MM.1S (cell line): ENCODE data around the gene CFAP45.
A peak's percentile ranks its signal among the peaks of the same experiment; 100 is the strongest.

Experiments used
- DNase-seq: peaks from one replicate; pipeline ENCODE4 v3.0.0-alpha.2; 2015
- H2AFZ ChIP-seq: fragments of 300-600 bp; sonication (generic); 2 replicates; pipeline ENCODE4 v1.6.0; 2016; ENCODE audit warnings: antibody characterized with exemption, low read length
- H3F3A ChIP-seq: fragments of 300-600 bp; sonication (generic); 2 replicates; pipeline ENCODE4 v1.6.1; 2016; ENCODE audit warnings: mild to moderate bottlenecking, antibody characterized with exemption, low read length, moderate library complexity, mixed read lengths; ENCODE audit not compliant: insufficient read depth
- H3K27ac ChIP-seq: fragments of 300-600 bp; sonication (generic); 2 replicates; pipeline ENCODE4 v1.5.1; 2016; ENCODE audit warnings: mild to moderate bottlenecking, low read length
- H3K27me3 ChIP-seq: fragments of 300-600 bp; sonication (generic); replicated peaks from 2 replicates; pipeline ENCODE4 v1.6.0; 2016; ENCODE audit warnings: low read length; ENCODE audit not compliant: insufficient read depth
- H3K36me3 ChIP-seq: fragments of 300-600 bp; sonication (generic); replicated peaks from 2 replicates; pipeline ENCODE4 v1.6.1; 2016; ENCODE audit warnings: mild to moderate bottlenecking, low read length, mixed read lengths; ENCODE audit not compliant: insufficient read depth
- H3K4me1 ChIP-seq: fragments of 300-600 bp; sonication (generic); 2 replicates; pipeline ENCODE4 v1.6.1; 2016; ENCODE audit warnings: low read length, mixed read lengths
- H3K4me2 ChIP-seq: fragments of 300-600 bp; sonication (generic); 2 replicates; pipeline ENCODE4 v1.6.0; 2016; ENCODE audit warnings: low read depth, low read length
- H3K4me3 ChIP-seq: fragments of 300-600 bp; sonication (generic); 2 replicates; pipeline ENCODE4 v1.5.1; 2016; ENCODE audit warnings: low read length, mixed read lengths
- H3K79me2 ChIP-seq: fragments of 300-600 bp; sonication (generic); 2 replicates; pipeline ENCODE4 v1.6.1; 2016; ENCODE audit warnings: mixed run types, low read length, mixed read lengths
- H3K9ac ChIP-seq: fragments of 300-600 bp; sonication (generic); 2 replicates; pipeline ENCODE4 v1.6.1; 2016; ENCODE audit warnings: low read length, mixed read lengths
- H3K9me2 ChIP-seq: fragments of 300-600 bp; sonication (generic); replicated peaks from 2 replicates; pipeline ENCODE4 v1.6.1; 2016; ENCODE audit warnings: mild to moderate bottlenecking, low read length, mixed read lengths; ENCODE audit not compliant: insufficient read depth
- H3K9me3 ChIP-seq: fragments of 300-600 bp; sonication (generic); replicated peaks from 2 replicates; pipeline ENCODE4 v1.6.1; 2016; ENCODE audit warnings: mild to moderate bottlenecking, low read length, mixed read lengths; ENCODE audit not compliant: insufficient read depth
- H4K20me1 ChIP-seq: fragments of 300-600 bp; sonication (generic); 2 replicates; pipeline ENCODE4 v1.6.1; 2016; ENCODE audit warnings: mild to moderate bottlenecking, low read length, moderate library complexity, mixed read lengths; ENCODE audit not compliant: insufficient read depth
- CTCF ChIP-seq: fragments of 300-600 bp; sonication (generic); IDR thresholded peaks from 2 replicates; pipeline ENCODE4 v1.5.1; 2016; ENCODE audit warnings: antibody characterized with exemption, low read length, mixed read lengths
- EZH2 ChIP-seq: fragments of 300-600 bp; sonication (generic); optimal IDR thresholded peaks from 2 replicates; pipeline ENCODE3; 2017; ENCODE audit warnings: low read depth, mild to moderate bottlenecking, antibody characterized with exemption, low read length, mixed read lengths
- EZH2phosphoT487 ChIP-seq: fragments of 300-600 bp; sonication (generic); IDR thresholded peaks from 2 replicates; pipeline ENCODE4 v1.6.1; 2018; ENCODE audit warnings: antibody characterized with exemption, low read length

The CFAP45 gene

GRCh38 chr1:159873530-159874143, 26.3 kb downstream of the CFAP45 start:
- H3K36me3 ChIP-seq: no peaks in the 10 kb centered on the region
- H4K20me1 ChIP-seq: no peaks in the 10 kb centered on the region
- H3K9me2 ChIP-seq: no peaks in the 10 kb centered on the region
- TF ChIP-seq CTCF: no peak
- TF ChIP-seq EZH2phosphoT487: no peak
- TF ChIP-seq EZH2: no peak
- no peak for DNase-seq
- no peak overlapping the region for H3K4me3 ChIP-seq
- H3K27me3 ChIP-seq: no peaks in the 10 kb centered on the region
- no peaks in the 10 kb centered on the region for H3K9me3 ChIP-seq
- H3K4me2 ChIP-seq: no peak overlapping the region
- peaks cover 16% of the 10 kb centered on the region for H3K4me1 ChIP-seq
- H2AFZ ChIP-seq: no peak overlapping the region
- no peak overlapping the region for H3K9ac ChIP-seq
- H3K79me2 ChIP-seq: no peaks in the 10 kb centered on the region
- H3K27ac ChIP-seq: no peak overlapping the region
- H3F3A ChIP-seq: peaks cover 13% of the 10 kb centered on the region

GRCh38 chr1:159872891-159873290, 27.1 kb downstream of the CFAP45 start:
- no peaks in the 10 kb centered on the region for H3K36me3 ChIP-seq
- no peaks in the 10 kb centered on the region for H3K9me3 ChIP-seq
- no peaks in the 10 kb centered on the region for H3K79me2 ChIP-seq
- H3K9me2 ChIP-seq: no peaks in the 10 kb centered on the region
- H2AFZ ChIP-seq: no peak overlapping the region
- no peak overlapping the region for H3K4me2 ChIP-seq
- no peak overlapping the region for H3K27ac ChIP-seq
- no peak for TF ChIP-seq EZH2phosphoT487
- TF ChIP-seq CTCF: no peak
- no peak for TF ChIP-seq EZH2
- no peak overlapping the region for H3K4me3 ChIP-seq
- no peaks in the 10 kb centered on the region for H3K27me3 ChIP-seq
- no peak overlapping the region for H3K9ac ChIP-seq
- H4K20me1 ChIP-seq: no peaks in the 10 kb centered on the region
- no peak for DNase-seq
- H3F3A ChIP-seq: peaks cover 18% of the 10 kb centered on the region
- H3K4me1 ChIP-seq: peaks cover 23% of the 10 kb centered on the region

- no peaks in the 10 kb centered on the region for H3K36me3 ChIP-seq
- no peak overlapping the region for H3K4me3 ChIP-seq
- no peaks in the 10 kb centered on the region for H3K9me2 ChIP-seq
- no peak overlapping the region for H2AFZ ChIP-seq
- no peak overlapping the region for H3K9ac ChIP-seq
- H3K9me3 ChIP-seq: no peaks in the 10 kb centered on the region
- H3K79me2 ChIP-seq: no peaks in the 10 kb centered on the region
- H3K4me1 ChIP-seq: peaks cover 23% of the 10 kb centered on the region
- no peak overlapping the region for H3K4me2 ChIP-seq
- no peaks in the 10 kb centered on the region for H3K27me3 ChIP-seq
- H3K27ac ChIP-seq: no peak overlapping the region
- H4K20me1 ChIP-seq: no peaks in the 10 kb centered on the region
- peaks cover 18% of the 10 kb centered on the region for H3F3A ChIP-seq
- TF ChIP-seq EZH2: no peak
- no peak for DNase-seq
Measured at GRCh38 chr1:159870704-159871103, 29.3 kb downstream of the CFAP45 start.

- Histone ChIP-seq H3K27ac (peak overlapping the region; percentile 79; the same call in 1 of the 2 replicates), H3K79me2 (no peaks in the 10 kb centered on the region), H3K4me2 (peak overlapping the region; percentile 61; the same call in 1 of the 2 replicates), H3F3A (peaks cover 18% of the 10 kb centered on the region), H3K9me3 (no peaks in the 10 kb centered on the region), H3K9ac (peak overlapping the region; percentile 34; the same call in 1 of the 2 replicates), H3K27me3 (no peaks in the 10 kb centered on the region), H3K9me2 (no peaks in the 10 kb centered on the region), H3K4me3 (no peak overlapping the region), H3K36me3 (no peaks in the 10 kb centered on the region), H4K20me1 (no peaks in the 10 kb centered on the region), H3K4me1 (peaks cover 23% of the 10 kb centered on the region), H2AFZ (peak overlapping the region; percentile 64)
- DNase-seq: peak; percentile 26
- TF ChIP-seq EZH2phosphoT487 (no peak), EZH2 (no peak), CTCF (no peak)
Measured at GRCh38 chr1:159869607-159870006, 30.4 kb downstream of the CFAP45 start.
